ENCODE measurements around the gene CERK. TPM values are rescaled to one million over a fixed set of nuclear protein-coding genes. Genes with fewer than 3 reads are reported as not detected.

Gene CERK
- total and polyA plus RNA-seq, 11 donors, result 17.8 to 125 (median 72.3) TPM

DNA sequence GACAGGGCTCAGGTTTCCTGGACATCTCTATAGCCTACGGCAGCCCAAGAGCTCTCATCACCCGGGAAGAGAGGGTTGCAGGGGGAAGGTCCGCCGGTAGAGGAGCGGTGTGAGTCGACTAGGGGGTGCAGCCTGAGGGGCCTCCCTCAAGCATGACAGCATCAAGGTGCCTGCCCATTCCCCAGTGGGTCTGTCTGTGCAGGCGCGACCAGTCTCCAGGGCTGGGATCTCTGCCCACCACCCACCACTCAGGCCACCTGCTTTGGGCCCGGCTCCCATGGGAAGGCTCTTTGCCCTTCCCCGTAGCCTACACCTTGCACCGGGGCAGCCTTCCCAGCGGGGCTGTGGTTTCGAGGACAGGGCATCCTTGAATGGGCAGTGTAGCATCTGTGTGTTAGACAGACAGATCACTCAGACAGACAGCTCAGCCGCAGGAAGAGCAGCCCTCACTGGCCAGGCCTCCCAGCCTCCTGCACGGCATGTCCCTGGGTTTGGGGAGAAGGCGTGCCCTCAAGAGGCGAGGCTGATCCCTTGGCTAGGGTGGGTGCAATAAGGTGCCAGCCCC lies 29.2 kb downstream of the CERK start:
- no peak for ATAC-seq
- Histone ChIP-seq H3K36me3 (peaks cover 4 to 97% (median 84%) of the 10 kb centered on the region in 9 donors), H3K4me1 (peaks cover 0 to 13% (median 1%) of the 10 kb centered on the region in 12 donors), H3K4me3 (no peak overlapping the region), H3K27ac (no peak overlapping the region), H3K27me3 (no peaks in the 10 kb centered on the region), H3K9me3 (no peaks in the 10 kb centered on the region)
- intact Hi-C loops (cut with DNase I), result no loop called here
- no peak for DNase-seq
- WGBS, 4 donors, result 95 to 97% (median 95%) methylated on average over 12 to 17 of the region's 17 CpGs
- TF ChIP-seq POLR2A (IDR thresholded peaks at IDR 0.05), result no peak

- no peak overlapping the region for H3K27ac ChIP-seq
- DNase-seq (no peak), ATAC-seq (no peak)
- 91 to 93% (median 92%) methylated on average over 29 to 32 of the region's 32 CpGs for WGBS, 4 donors
- H3K4me3 ChIP-seq, result no peak overlapping the region
- TF ChIP-seq CTCF (IDR thresholded peaks at IDR 0.05), result no peak
- TF ChIP-seq POLR2A (IDR thresholded peaks at IDR 0.05), result no peak
- no peaks in the 10 kb centered on the region for H3K27me3 ChIP-seq
- intact Hi-C loops (cut with DNase I), result no loop called here
- no peaks in the 10 kb centered on the region for H3K9me3 ChIP-seq
- H3K4me1 ChIP-seq, result peaks cover 0 to 10% (median 0%) of the 10 kb centered on the region in 12 donors
- H3K36me3 ChIP-seq, result peaks cover 4 to 98% (median 92%) of the 10 kb centered on the region in 9 donors
Measured at GRCh38 chr22:46707827-46708570, 30.1 kb downstream of the CERK start.

DNA sequence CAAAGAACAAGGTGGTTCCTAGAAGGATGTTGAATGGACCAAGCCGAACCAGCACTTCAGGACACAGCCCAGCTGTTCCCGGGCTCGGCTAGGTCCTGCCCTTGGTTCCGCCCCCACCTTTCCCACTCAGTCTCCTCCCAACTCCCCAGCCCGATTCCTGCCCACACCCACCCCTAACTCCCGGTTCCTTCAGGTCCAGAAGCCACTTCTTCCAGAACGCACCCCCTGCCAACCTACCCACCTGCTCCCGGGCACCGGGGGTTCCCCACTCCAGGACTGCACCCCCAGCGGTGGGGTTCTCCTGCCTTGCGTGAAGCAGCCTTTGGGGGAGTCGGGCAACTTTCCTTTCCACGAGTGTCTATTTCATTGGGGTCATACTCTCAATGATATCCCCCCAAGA lies 30.7 kb downstream of the CERK start:
- no peaks in the 10 kb centered on the region for H3K9me3 ChIP-seq
- DNase-seq (no peak), ATAC-seq (no peak)
- WGBS, 4 donors, result 84 to 94% (median 91%) methylated on average over 13 of the region's 13 CpGs
- no peak overlapping the region for H3K27ac ChIP-seq
- peaks cover 4 to 100% (median 96%) of the 10 kb centered on the region in 9 donors for H3K36me3 ChIP-seq
- no peak overlapping the region for H3K4me3 ChIP-seq
- intact Hi-C loops (cut with DNase I), result no loop called here
- H3K27me3 ChIP-seq, result no peaks in the 10 kb centered on the region
- TF ChIP-seq CTCF (IDR thresholded peaks at IDR 0.05), result no peak
- TF ChIP-seq POLR2A (IDR thresholded peaks at IDR 0.05), result no peak
- peaks cover 0 to 10% (median 0%) of the 10 kb centered on the region in 12 donors for H3K4me1 ChIP-seq

DNA sequence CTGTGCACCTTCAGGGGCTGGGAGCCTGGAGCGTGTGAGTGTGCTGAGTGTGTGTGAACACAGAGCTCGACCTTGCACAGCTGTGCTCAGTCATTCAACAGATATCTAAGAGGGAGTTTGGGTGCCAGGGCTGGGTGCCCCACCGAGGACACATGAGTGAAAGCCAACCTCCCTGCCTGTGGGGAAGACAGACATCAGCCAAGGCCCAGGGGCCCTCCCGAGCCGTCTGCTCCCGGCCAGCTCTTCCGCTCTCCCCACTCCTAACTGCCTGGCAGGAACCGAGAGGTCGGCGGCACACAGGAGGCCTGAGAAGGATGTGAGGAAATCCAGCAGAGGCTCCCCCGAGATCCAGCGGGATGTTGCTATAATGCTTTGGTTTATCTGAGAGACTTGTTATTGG lies 32.0 kb downstream of the CERK start:
- Histone ChIP-seq H3K27ac (no peak overlapping the region), H3K36me3 (peaks cover 4 to 97% (median 93%) of the 10 kb centered on the region in 9 donors), H3K4me1 (peaks cover 0 to 10% (median 0%) of the 10 kb centered on the region in 12 donors), H3K27me3 (no peaks in the 10 kb centered on the region), H3K9me3 (no peaks in the 10 kb centered on the region), H3K4me3 (no peak overlapping the region)
- DNase-seq (no peak), ATAC-seq (peak; percentile 42 to 68 (median 46))
- TF ChIP-seq CTCF (IDR thresholded peaks at IDR 0.05) (no peak), POLR2A (IDR thresholded peaks at IDR 0.05) (no peak)
- intact Hi-C loops (cut with DNase I), result no loop called here
- WGBS, 4 donors, result 56 to 70% (median 67%) methylated on average over 11 to 12 of the region's 12 CpGs

All from heart left ventricle (tissue), 16 donors.